ENCODE results near the gene CYP2A7. TPM values are rescaled to one million over a fixed set of nuclear protein-coding genes. Genes with fewer than 3 reads are reported as not detected.
"Not testable (repeated sequence)": the region's sequence is repeated elsewhere in the genome, so short reads cannot be mapped to it uniquely, and the experiment has no call there.

CYP2A7 gene
- total RNA-seq = not detected

GRCh38 chr19:40882062-40882461, at the start of gene CYP2A7:
TSS of gene CYP2A7 (minus strand) at chr19:40882231. CDS start at chr19:40882210, 21 bp downstream.
- H3K9me3 Mint-ChIP-seq (ENCODE audit: low read depth); ATAC-seq; H3K27ac Mint-ChIP-seq; H3K4me3 Mint-ChIP-seq; H3K4me1 Mint-ChIP-seq; CTCF ChIA-PET; DNase-seq; H3K36me3 Mint-ChIP-seq: not testable (repeated sequence)
- H3K27me3 Mint-ChIP-seq = peaks cover 52% of the 10 kb centered on the region

GRCh38 chr19:40930799-40931198, 48.8 kb upstream of the CYP2A7 start:
- H3K9me3 Mint-ChIP-seq (ENCODE audit: low read depth); DNase-seq; CTCF ChIA-PET; H3K27ac Mint-ChIP-seq; ATAC-seq; H3K36me3 Mint-ChIP-seq; H3K4me3 Mint-ChIP-seq; H3K4me1 Mint-ChIP-seq: not testable (repeated sequence)
- peaks cover 27% of the 10 kb centered on the region for H3K27me3 Mint-ChIP-seq

GRCh38 chr19:40929942-40930341, 47.9 kb upstream of the CYP2A7 start:
- peaks cover 27% of the 10 kb centered on the region for H3K27me3 Mint-ChIP-seq
- H3K9me3 Mint-ChIP-seq (ENCODE audit: low read depth); ATAC-seq; H3K4me3 Mint-ChIP-seq; H3K36me3 Mint-ChIP-seq; DNase-seq; H3K4me1 Mint-ChIP-seq; CTCF ChIA-PET; H3K27ac Mint-ChIP-seq: not testable (repeated sequence)

- Mint-ChIP-seq H3K9me3 (ENCODE audit: low read depth) (no peaks in the 10 kb centered on the region), H3K27me3 (peaks cover 27% of the 10 kb centered on the region), H3K27ac (no peak overlapping the region), H3K36me3 (no peaks in the 10 kb centered on the region), H3K4me3 (no peak overlapping the region), H3K4me1 (no peaks in the 10 kb centered on the region)
- CTCF ChIA-PET = no interaction called here
- ATAC-seq (no peak), DNase-seq (no peak)
Measured at GRCh38 chr19:40928850-40929249, 46.8 kb upstream of the CYP2A7 start.

GRCh38 chr19:40927567-40927966, 45.5 kb upstream of the CYP2A7 start:
- CTCF ChIA-PET = no interaction called here
- no peak for DNase-seq
- no peaks in the 10 kb centered on the region for H3K9me3 Mint-ChIP-seq (ENCODE audit: low read depth)
- no peaks in the 10 kb centered on the region for H3K36me3 Mint-ChIP-seq
- no peaks in the 10 kb centered on the region for H3K4me1 Mint-ChIP-seq
- no peak for ATAC-seq
- H3K27me3 Mint-ChIP-seq = peaks cover 27% of the 10 kb centered on the region
- H3K27ac Mint-ChIP-seq = no peak overlapping the region
- no peak overlapping the region for H3K4me3 Mint-ChIP-seq

- CTCF ChIA-PET; H3K4me3 Mint-ChIP-seq; H3K9me3 Mint-ChIP-seq (ENCODE audit: low read depth); ATAC-seq; H3K4me1 Mint-ChIP-seq; H3K27ac Mint-ChIP-seq; DNase-seq; H3K36me3 Mint-ChIP-seq: not testable (repeated sequence)
- peaks cover 25% of the 10 kb centered on the region for H3K27me3 Mint-ChIP-seq
Measured at GRCh38 chr19:40926276-40926675, 44.2 kb upstream of the CYP2A7 start.

- peaks cover 2% of the 10 kb centered on the region for H3K36me3 Mint-ChIP-seq
- no peak for DNase-seq
- no peak overlapping the region for H3K4me3 Mint-ChIP-seq
- peaks cover 5% of the 10 kb centered on the region for H3K9me3 Mint-ChIP-seq (ENCODE audit: low read depth)
- H3K4me1 Mint-ChIP-seq = no peaks in the 10 kb centered on the region
- CTCF ChIA-PET = interaction anchor here (0.6 kb wide), 1 partner anchor 240 kb away, joined by 3 read pairs; no protein-coding TSS in a partner anchor
- no peak for ATAC-seq
- no peak overlapping the region for H3K27ac Mint-ChIP-seq
- H3K27me3 Mint-ChIP-seq = peaks cover 18% of the 10 kb centered on the region
Measured at GRCh38 chr19:40923934-40924391, 41.9 kb upstream of the CYP2A7 start.

- H3K27ac Mint-ChIP-seq; H3K4me3 Mint-ChIP-seq; H3K9me3 Mint-ChIP-seq (ENCODE audit: low read depth); DNase-seq; H3K27me3 Mint-ChIP-seq; CTCF ChIA-PET; H3K4me1 Mint-ChIP-seq; H3K36me3 Mint-ChIP-seq; ATAC-seq: not testable (repeated sequence)
Measured at GRCh38 chr19:40922237-40923160, 40.5 kb upstream of the CYP2A7 start.

GRCh38 chr19:40921005-40921897, 39.2 kb upstream of the CYP2A7 start:
- ATAC-seq = no peak
- Mint-ChIP-seq H3K27me3 (peaks cover 14% of the 10 kb centered on the region), H3K27ac (no peak overlapping the region), H3K9me3 (ENCODE audit: low read depth) (peaks cover 5% of the 10 kb centered on the region), H3K4me3 (no peak overlapping the region), H3K36me3 (peaks cover 2% of the 10 kb centered on the region), H3K4me1 (no peaks in the 10 kb centered on the region)
- CTCF ChIA-PET = no interaction called here
- no peak for DNase-seq

GRCh38 chr19:40920300-40921004, 38.4 kb upstream of the CYP2A7 start:
- no peaks in the 10 kb centered on the region for H3K4me1 Mint-ChIP-seq
- H3K27ac Mint-ChIP-seq = no peak overlapping the region
- peaks cover 2% of the 10 kb centered on the region for H3K36me3 Mint-ChIP-seq
- H3K9me3 Mint-ChIP-seq (ENCODE audit: low read depth) = peaks cover 5% of the 10 kb centered on the region
- ATAC-seq (no peak), DNase-seq (no peak)
- CTCF ChIA-PET = no interaction called here
- H3K4me3 Mint-ChIP-seq = no peak overlapping the region
- H3K27me3 Mint-ChIP-seq = peaks cover 19% of the 10 kb centered on the region

- H3K4me3 Mint-ChIP-seq; H3K27ac Mint-ChIP-seq; CTCF ChIA-PET; H3K36me3 Mint-ChIP-seq; DNase-seq; H3K9me3 Mint-ChIP-seq (ENCODE audit: low read depth); H3K4me1 Mint-ChIP-seq; ATAC-seq: not testable (repeated sequence)
- peaks cover 26% of the 10 kb centered on the region for H3K27me3 Mint-ChIP-seq
Measured at GRCh38 chr19:40919530-40920299, 37.7 kb upstream of the CYP2A7 start.

- H3K36me3 Mint-ChIP-seq; H3K4me3 Mint-ChIP-seq; H3K4me1 Mint-ChIP-seq; H3K9me3 Mint-ChIP-seq (ENCODE audit: low read depth); DNase-seq; H3K27ac Mint-ChIP-seq; CTCF ChIA-PET; ATAC-seq: not testable (repeated sequence)
- peaks cover 40% of the 10 kb centered on the region for H3K27me3 Mint-ChIP-seq
Measured at GRCh38 chr19:40918303-40918702, 36.3 kb upstream of the CYP2A7 start.

Data from activated CD8-positive, alpha-beta memory T cell treated with anti-CD3 and anti-CD28 coated beads, Interleukin-2, amount 10 ng/mL, durations not matched to agents 7 days and 5 days (primary cell).